GM19099 (cell line): Measurements from ENCODE around the gene BICC1.

ENCODE experiments used
- POLR2A ChIP-seq: IDR thresholded peaks from 3 replicates; pipeline ENCODE4 v1.6.1; 2011; ENCODE audit warnings: low read depth; ENCODE audit not compliant: insufficient read length; ENCODE audit errors: extremely low read depth

Gene BICC1

GRCh38 chr10:58853668-58854067 lies 341.0 kb downstream of the BICC1 start:
- no peak for TF ChIP-seq POLR2A

- no peak for TF ChIP-seq POLR2A
These were observed 342.1 kb downstream of the BICC1 start for GRCh38 chr10:58854811-58855210.

- TF ChIP-seq POLR2A = no peak
These were observed 344.0 kb downstream of the BICC1 start for GRCh38 chr10:58856508-58857240.

GRCh38 chr10:58857251-58857805 lies 344.7 kb downstream of the BICC1 start:
- TF ChIP-seq POLR2A = no peak

GRCh38 chr10:58859526-58859925 lies 346.9 kb downstream of the BICC1 start:
- no peak for TF ChIP-seq POLR2A

GRCh38 chr10:58867683-58868082 lies 355.0 kb downstream of the BICC1 start:
- TF ChIP-seq POLR2A = no peak

- no peak for TF ChIP-seq POLR2A
These were observed 356.2 kb downstream of the BICC1 start for GRCh38 chr10:58868736-58869435.

GRCh38 chr10:58870070-58870469 lies 357.4 kb downstream of the BICC1 start:
- TF ChIP-seq POLR2A = no peak

GRCh38 chr10:58873161-58873560 lies 360.5 kb downstream of the BICC1 start:
- no peak for TF ChIP-seq POLR2A
